Measurements from ENCODE around the gene SCFD2.

Gene SCFD2

DNA sequence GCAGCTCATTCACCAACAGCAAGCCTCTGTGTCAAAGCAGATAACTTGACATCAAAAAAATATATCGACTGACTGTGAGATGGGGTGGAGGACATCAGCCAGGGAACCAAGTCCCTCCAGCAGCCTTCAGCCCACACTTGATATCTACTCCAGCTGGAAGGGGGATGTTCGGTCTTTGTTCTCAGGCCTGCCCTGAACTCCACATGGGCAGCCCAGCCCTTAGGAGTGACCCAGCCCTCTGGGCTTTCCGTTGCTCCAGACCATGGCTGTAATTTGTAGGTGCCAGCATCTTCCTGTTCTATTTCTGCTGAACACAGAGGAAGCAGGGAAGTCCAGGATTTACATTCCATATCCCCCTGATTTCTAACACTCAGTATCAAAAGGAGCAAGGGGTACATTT is 486.4 kb downstream of the SCFD2 start:
- no peaks in the 10 kb centered on the region for H3K4me1 ChIP-seq (ENCODE audit: low read length)
- TF ChIP-seq EZH2phosphoT487 (IDR thresholded peaks at IDR 0.05; ENCODE audit: low read depth) = no peak
- TF ChIP-seq, protein P1, sequence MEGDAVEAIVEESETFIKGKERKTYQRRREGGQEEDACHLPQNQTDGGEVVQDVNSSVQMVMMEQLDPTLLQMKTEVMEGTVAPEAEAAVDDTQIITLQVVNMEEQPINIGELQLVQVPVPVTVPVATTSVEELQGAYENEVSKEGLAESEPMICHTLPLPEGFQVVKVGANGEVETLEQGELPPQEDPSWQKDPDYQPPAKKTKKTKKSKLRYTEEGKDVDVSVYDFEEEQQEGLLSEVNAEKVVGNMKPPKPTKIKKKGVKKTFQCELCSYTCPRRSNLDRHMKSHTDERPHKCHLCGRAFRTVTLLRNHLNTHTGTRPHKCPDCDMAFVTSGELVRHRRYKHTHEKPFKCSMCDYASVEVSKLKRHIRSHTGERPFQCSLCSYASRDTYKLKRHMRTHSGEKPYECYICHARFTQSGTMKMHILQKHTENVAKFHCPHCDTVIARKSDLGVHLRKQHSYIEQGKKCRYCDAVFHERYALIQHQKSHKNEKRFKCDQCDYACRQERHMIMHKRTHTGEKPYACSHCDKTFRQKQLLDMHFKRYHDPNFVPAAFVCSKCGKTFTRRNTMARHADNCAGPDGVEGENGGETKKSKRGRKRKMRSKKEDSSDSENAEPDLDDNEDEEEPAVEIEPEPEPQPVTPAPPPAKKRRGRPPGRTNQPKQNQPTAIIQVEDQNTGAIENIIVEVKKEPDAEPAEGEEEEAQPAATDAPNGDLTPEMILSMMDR (IDR thresholded peaks at IDR 0.05; ENCODE audit: low read depth, low read length) = no peak
- H3K36me3 ChIP-seq (replicated peaks; ENCODE audit: low read depth, low read length) = no peaks in the 10 kb centered on the region
- no peaks in the 10 kb centered on the region for H4K20me1 ChIP-seq (ENCODE audit: insufficient read depth, low read length)
- H3K27me3 ChIP-seq (ENCODE audit: low read depth, low read length) = no peaks in the 10 kb centered on the region
- H2AFZ ChIP-seq (ENCODE audit: low read depth, low read length) = no peak overlapping the region
- no peak overlapping the region for H3K4me2 ChIP-seq (ENCODE audit: low read length)
- no peak overlapping the region for H3K9ac ChIP-seq (ENCODE audit: low read length)
- H3K27ac ChIP-seq (ENCODE audit: low read length) = no peak overlapping the region
- H3K4me3 ChIP-seq (ENCODE audit: low read length) = no peak overlapping the region
- H3K9me3 ChIP-seq (ENCODE audit: insufficient read depth, low read length) = no peaks in the 10 kb centered on the region
- no peaks in the 10 kb centered on the region for H3K79me2 ChIP-seq (ENCODE audit: low read length)

GRCh38 chr4:52877694-52878093 is 488.2 kb downstream of the SCFD2 start:
- Histone ChIP-seq H2AFZ (ENCODE audit: low read depth, low read length) (no peak overlapping the region), H3K27me3 (ENCODE audit: low read depth, low read length) (no peaks in the 10 kb centered on the region), H3K9ac (ENCODE audit: low read length) (no peak overlapping the region), H3K4me2 (ENCODE audit: low read length) (no peak overlapping the region), H3K36me3 (replicated peaks; ENCODE audit: low read depth, low read length) (no peaks in the 10 kb centered on the region), H3K27ac (ENCODE audit: low read length) (no peak overlapping the region), H3K4me3 (ENCODE audit: low read length) (no peak overlapping the region), H3K79me2 (ENCODE audit: low read length) (no peaks in the 10 kb centered on the region), H3K4me1 (ENCODE audit: low read length) (no peaks in the 10 kb centered on the region), H4K20me1 (ENCODE audit: insufficient read depth, low read length) (no peaks in the 10 kb centered on the region), H3K9me3 (ENCODE audit: insufficient read depth, low read length) (no peaks in the 10 kb centered on the region)
- no peak for TF ChIP-seq EZH2phosphoT487 (IDR thresholded peaks at IDR 0.05; ENCODE audit: low read depth)
- TF ChIP-seq, protein P1 (IDR thresholded peaks at IDR 0.05; ENCODE audit: low read depth, low read length) = no peak

DNA sequence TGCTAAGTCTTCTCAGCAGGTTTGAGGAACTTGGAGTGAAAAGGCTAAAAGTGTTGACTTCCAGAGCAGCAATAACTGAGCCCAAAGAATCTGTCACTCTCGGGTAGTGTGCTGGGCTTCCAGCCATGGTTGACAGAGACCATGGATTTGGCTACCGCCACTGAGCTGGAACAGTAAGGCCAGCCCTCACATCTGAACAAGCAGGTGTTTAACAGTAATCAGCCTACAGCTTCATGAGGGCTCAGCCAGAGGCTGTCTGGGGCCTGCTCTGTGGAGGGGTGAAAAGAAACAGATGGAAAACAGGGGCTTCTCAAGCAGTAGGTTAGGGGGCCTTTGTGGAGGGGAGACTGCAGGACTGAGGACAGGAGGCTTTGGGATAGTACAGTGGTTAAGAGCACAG is 488.8 kb downstream of the SCFD2 start:
- H3K27ac ChIP-seq (ENCODE audit: low read length) = no peak overlapping the region
- no peak overlapping the region for H2AFZ ChIP-seq (ENCODE audit: low read depth, low read length)
- H3K4me2 ChIP-seq (ENCODE audit: low read length) = no peak overlapping the region
- H3K79me2 ChIP-seq (ENCODE audit: low read length) = no peaks in the 10 kb centered on the region
- H4K20me1 ChIP-seq (ENCODE audit: insufficient read depth, low read length) = no peaks in the 10 kb centered on the region
- TF ChIP-seq EZH2phosphoT487 (IDR thresholded peaks at IDR 0.05; ENCODE audit: low read depth) = no peak
- TF ChIP-seq, protein P1 (IDR thresholded peaks at IDR 0.05; ENCODE audit: low read depth, low read length) = no peak
- no peaks in the 10 kb centered on the region for H3K36me3 ChIP-seq (replicated peaks; ENCODE audit: low read depth, low read length)
- no peaks in the 10 kb centered on the region for H3K4me1 ChIP-seq (ENCODE audit: low read length)
- no peaks in the 10 kb centered on the region for H3K27me3 ChIP-seq (ENCODE audit: low read depth, low read length)
- no peak overlapping the region for H3K9ac ChIP-seq (ENCODE audit: low read length)
- no peak overlapping the region for H3K4me3 ChIP-seq (ENCODE audit: low read length)
- no peaks in the 10 kb centered on the region for H3K9me3 ChIP-seq (ENCODE audit: insufficient read depth, low read length)

GRCh38 chr4:52876069-52876468 is 489.8 kb downstream of the SCFD2 start:
- Histone ChIP-seq H3K9me3 (ENCODE audit: insufficient read depth, low read length) (no peaks in the 10 kb centered on the region), H3K79me2 (ENCODE audit: low read length) (no peaks in the 10 kb centered on the region), H3K27me3 (ENCODE audit: low read depth, low read length) (no peaks in the 10 kb centered on the region), H3K27ac (ENCODE audit: low read length) (no peak overlapping the region), H3K9ac (ENCODE audit: low read length) (no peak overlapping the region), H3K4me2 (ENCODE audit: low read length) (no peak overlapping the region), H3K4me3 (ENCODE audit: low read length) (no peak overlapping the region), H2AFZ (ENCODE audit: low read depth, low read length) (no peak overlapping the region), H4K20me1 (ENCODE audit: insufficient read depth, low read length) (no peaks in the 10 kb centered on the region), H3K36me3 (replicated peaks; ENCODE audit: low read depth, low read length) (no peaks in the 10 kb centered on the region), H3K4me1 (ENCODE audit: low read length) (no peaks in the 10 kb centered on the region)
- no peak for TF ChIP-seq EZH2phosphoT487 (IDR thresholded peaks at IDR 0.05; ENCODE audit: low read depth)
- TF ChIP-seq, protein P1 (IDR thresholded peaks at IDR 0.05; ENCODE audit: low read depth, low read length) = no peak
